Dendritic cell treated with granulocyte-macrophage colony-stimulating factor and Interleukin-4, amounts not matched to agents 40 ng/mL and 50 ng/mL, for 4 days (primary cell): ENCODE measurements around the gene ARHGAP15.

ENCODE experiments used
- H3K27ac Mint-ChIP-seq: one replicate; pipeline ENCODE4 v1.8.0; 2022; ENCODE audit warnings: mild to moderate bottlenecking, mixed read lengths
- H3K27me3 Mint-ChIP-seq: one replicate; pipeline ENCODE4 v1.8.0; 2022; ENCODE audit warnings: mild to moderate bottlenecking, mixed read lengths
- H3K36me3 Mint-ChIP-seq: one replicate; pipeline ENCODE4 v1.8.0; 2022; ENCODE audit warnings: low read depth, mixed read lengths
- H3K4me1 Mint-ChIP-seq: one replicate; pipeline ENCODE4 v1.8.0; 2022; ENCODE audit warnings: low read depth, mixed read lengths
- H3K4me3 Mint-ChIP-seq: one replicate; pipeline ENCODE4 v1.8.0; 2022; ENCODE audit warnings: mild to moderate bottlenecking, moderate library complexity, mixed read lengths
- H3K9me3 Mint-ChIP-seq: one replicate; pipeline ENCODE4 v1.8.0; 2022; ENCODE audit warnings: mixed read lengths
- intact Hi-C: fragments of 100-400 bp; cut with micrococcal nuclease; formaldehyde crosslinking; loops from one replicate; pipeline ENCODE4 v1.15.0; 2022

ARHGAP15 gene

GRCh38 chr2:143230506-143231253 is 101.5 kb downstream of the ARHGAP15 start:
- Mint-ChIP-seq H3K9me3 (peaks cover 28% of the 10 kb centered on the region), H3K36me3 (peaks cover 49% of the 10 kb centered on the region), H3K27ac (no peak overlapping the region), H3K4me3 (no peak overlapping the region), H3K27me3 (no peaks in the 10 kb centered on the region), H3K4me1 (no peaks in the 10 kb centered on the region)
- intact Hi-C loops: no loop called here

GRCh38 chr2:143231254-143231645 is 102.0 kb downstream of the ARHGAP15 start:
- intact Hi-C loops: no loop called here
- Mint-ChIP-seq H3K9me3 (peaks cover 28% of the 10 kb centered on the region), H3K27ac (no peak overlapping the region), H3K4me1 (no peaks in the 10 kb centered on the region), H3K4me3 (no peak overlapping the region), H3K36me3 (peaks cover 49% of the 10 kb centered on the region), H3K27me3 (no peaks in the 10 kb centered on the region)

- Mint-ChIP-seq H3K27ac (no peak overlapping the region), H3K9me3 (peaks cover 20% of the 10 kb centered on the region), H3K4me1 (no peaks in the 10 kb centered on the region), H3K27me3 (no peaks in the 10 kb centered on the region), H3K36me3 (peaks cover 31% of the 10 kb centered on the region), H3K4me3 (no peak overlapping the region)
- intact Hi-C loops: no loop called here
Observed at GRCh38 chr2:143237146-143237777, 108.0 kb downstream of the ARHGAP15 start.

GRCh38 chr2:143241403-143242088 is 112.3 kb downstream of the ARHGAP15 start:
- intact Hi-C loops: no loop called here
- no peaks in the 10 kb centered on the region for H3K4me1 Mint-ChIP-seq
- H3K4me3 Mint-ChIP-seq: no peak overlapping the region
- no peaks in the 10 kb centered on the region for H3K27me3 Mint-ChIP-seq
- peaks cover 8% of the 10 kb centered on the region for H3K36me3 Mint-ChIP-seq
- no peaks in the 10 kb centered on the region for H3K9me3 Mint-ChIP-seq
- H3K27ac Mint-ChIP-seq: no peak overlapping the region

- Mint-ChIP-seq H3K4me1 (no peaks in the 10 kb centered on the region), H3K27me3 (no peaks in the 10 kb centered on the region), H3K4me3 (no peak overlapping the region)
Observed at GRCh38 chr2:143246246-143246645, 117.0 kb downstream of the ARHGAP15 start.

DNA sequence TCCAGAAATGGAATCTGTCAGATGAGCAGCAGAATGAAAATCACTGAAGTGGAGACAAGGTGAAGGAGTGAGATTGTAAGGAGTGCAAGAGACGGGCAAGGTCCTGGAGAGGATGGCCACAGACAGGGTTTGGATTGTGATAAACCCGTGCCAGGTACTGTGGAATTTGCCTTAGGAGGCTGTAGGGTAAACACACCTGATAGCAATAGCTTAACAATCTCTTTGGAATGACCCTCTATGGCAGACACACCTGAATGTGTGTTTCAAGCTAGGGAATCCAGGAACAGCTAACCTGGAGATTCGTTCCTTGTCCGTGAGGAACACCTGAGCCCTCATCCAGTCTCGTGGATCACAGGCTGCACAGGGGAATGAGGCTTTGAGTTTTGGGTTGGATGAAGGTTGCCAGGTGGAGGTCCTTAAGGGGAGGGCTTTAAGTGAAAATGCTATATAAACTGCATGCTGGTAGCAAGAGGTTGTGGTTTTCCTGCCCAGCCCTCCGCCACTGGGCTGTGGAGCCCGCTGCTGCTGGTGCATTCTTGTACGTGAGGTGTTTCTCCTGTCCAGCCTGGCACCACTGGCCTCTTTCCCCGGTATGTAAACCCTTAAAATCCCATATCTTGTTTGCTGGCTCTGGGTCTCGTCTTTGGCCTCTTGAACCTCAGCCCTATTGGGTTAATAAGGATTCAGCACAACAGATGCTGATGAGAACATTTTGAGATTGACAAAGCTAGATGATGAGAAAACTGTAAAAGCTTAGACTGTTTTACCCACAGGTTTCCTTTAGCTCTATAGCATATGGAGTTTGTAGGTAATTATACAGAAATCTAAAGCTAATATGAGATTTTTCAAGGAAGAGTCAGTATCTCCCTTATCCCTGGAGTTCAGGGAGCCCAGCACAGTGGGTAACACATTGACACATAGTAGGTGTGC is 117.9 kb downstream of the ARHGAP15 start:
- intact Hi-C loops: no loop called here
- no peaks in the 10 kb centered on the region for H3K4me1 Mint-ChIP-seq
- H3K27me3 Mint-ChIP-seq: no peaks in the 10 kb centered on the region
- peaks cover 8% of the 10 kb centered on the region for H3K36me3 Mint-ChIP-seq
- no peaks in the 10 kb centered on the region for H3K9me3 Mint-ChIP-seq
- H3K27ac Mint-ChIP-seq: no peak overlapping the region
- H3K4me3 Mint-ChIP-seq: no peak overlapping the region

More at GRCh38 chr2:143246246-143246645, 117.0 kb downstream of the ARHGAP15 start:
- intact Hi-C loops: no loop called here
- H3K36me3 Mint-ChIP-seq: peaks cover 15% of the 10 kb centered on the region
- no peak overlapping the region for H3K27ac Mint-ChIP-seq
- H3K9me3 Mint-ChIP-seq: no peaks in the 10 kb centered on the region

DNA sequence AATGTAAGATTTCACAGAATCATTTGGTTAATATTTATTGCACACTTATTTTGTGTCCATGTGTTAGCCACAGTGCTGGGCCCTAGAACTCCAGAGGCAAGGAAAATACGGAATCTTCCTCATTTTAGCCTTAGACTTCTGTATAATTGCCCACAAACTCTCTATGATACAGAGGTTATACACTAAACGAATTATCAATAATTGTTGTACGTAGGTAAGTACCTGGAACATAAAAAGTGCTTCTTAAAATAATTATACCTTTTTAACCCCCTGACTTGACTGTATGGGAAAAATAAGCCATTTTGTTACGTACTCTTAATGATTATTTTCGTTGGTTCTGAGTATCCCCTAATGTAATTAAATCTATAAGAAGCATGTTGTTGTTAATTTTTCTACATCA is 119.4 kb downstream of the ARHGAP15 start:
- H3K27ac Mint-ChIP-seq: no peak overlapping the region
- H3K36me3 Mint-ChIP-seq: peaks cover 7% of the 10 kb centered on the region
- H3K27me3 Mint-ChIP-seq: no peaks in the 10 kb centered on the region
- H3K4me1 Mint-ChIP-seq: no peaks in the 10 kb centered on the region
- H3K9me3 Mint-ChIP-seq: no peaks in the 10 kb centered on the region
- H3K4me3 Mint-ChIP-seq: no peak overlapping the region
- intact Hi-C loops: no loop called here

- no peak overlapping the region for H3K4me3 Mint-ChIP-seq
- no peaks in the 10 kb centered on the region for H3K9me3 Mint-ChIP-seq
- H3K27me3 Mint-ChIP-seq: no peaks in the 10 kb centered on the region
- H3K4me1 Mint-ChIP-seq: no peaks in the 10 kb centered on the region
- H3K27ac Mint-ChIP-seq: no peak overlapping the region
- intact Hi-C loops: no loop called here
- peaks cover 7% of the 10 kb centered on the region for H3K36me3 Mint-ChIP-seq
Observed at GRCh38 chr2:143251681-143252080, 122.5 kb downstream of the ARHGAP15 start.

- no peaks in the 10 kb centered on the region for H3K9me3 Mint-ChIP-seq
- no peaks in the 10 kb centered on the region for H3K27me3 Mint-ChIP-seq
- intact Hi-C loops: no loop called here
- H3K36me3 Mint-ChIP-seq: peaks cover 7% of the 10 kb centered on the region
- no peak overlapping the region for H3K4me3 Mint-ChIP-seq
- no peaks in the 10 kb centered on the region for H3K4me1 Mint-ChIP-seq
- H3K27ac Mint-ChIP-seq: no peak overlapping the region
Observed at GRCh38 chr2:143252138-143252907, 123.1 kb downstream of the ARHGAP15 start.

DNA sequence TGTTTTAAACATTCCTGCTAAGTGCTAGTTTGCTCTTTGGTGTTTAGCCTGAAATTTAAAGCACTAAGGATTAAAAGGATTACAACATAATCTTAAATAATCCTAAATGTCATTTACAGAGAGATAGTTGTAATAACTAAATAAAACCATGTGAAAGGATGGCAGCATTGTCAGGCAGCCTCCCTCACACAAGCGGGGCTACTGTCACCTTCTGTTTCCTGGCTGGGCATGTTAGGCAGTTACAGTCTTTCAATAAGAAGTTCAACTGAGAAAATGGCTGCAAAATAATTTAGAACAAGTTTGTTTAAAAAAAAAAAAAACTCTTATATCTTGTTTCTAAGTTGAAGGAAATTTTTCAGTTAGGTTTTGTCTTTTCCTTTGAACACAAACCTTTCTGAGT is 124.9 kb downstream of the ARHGAP15 start:
- H3K4me3 Mint-ChIP-seq: no peak overlapping the region
- peaks cover 7% of the 10 kb centered on the region for H3K36me3 Mint-ChIP-seq
- no peaks in the 10 kb centered on the region for H3K9me3 Mint-ChIP-seq
- intact Hi-C loops: no loop called here
- H3K4me1 Mint-ChIP-seq: peaks cover 6% of the 10 kb centered on the region
- H3K27ac Mint-ChIP-seq: no peak overlapping the region
- H3K27me3 Mint-ChIP-seq: no peaks in the 10 kb centered on the region

- Mint-ChIP-seq H3K36me3 (peaks cover 7% of the 10 kb centered on the region), H3K4me3 (no peak overlapping the region), H3K4me1 (peaks cover 11% of the 10 kb centered on the region)
Observed at GRCh38 chr2:143255086-143255485, 125.9 kb downstream of the ARHGAP15 start.

DNA sequence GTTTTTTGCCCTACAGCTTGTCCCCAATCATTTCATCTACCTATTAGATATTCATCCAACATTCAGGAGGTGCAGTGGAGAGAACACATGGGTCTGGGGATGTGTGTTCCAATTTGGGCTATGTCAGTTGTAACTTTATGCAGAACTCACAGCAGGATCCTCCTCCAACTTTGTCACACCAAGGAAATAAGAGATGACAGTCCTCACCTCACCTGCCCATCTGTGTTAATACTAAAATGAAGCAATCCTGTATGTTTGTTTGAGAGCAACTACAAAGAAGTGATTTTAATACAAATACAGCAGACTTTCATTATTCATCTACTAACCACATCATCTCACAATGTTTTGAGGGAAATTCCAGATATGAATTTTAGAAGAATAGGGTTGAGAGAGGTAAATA is 126.7 kb downstream of the ARHGAP15 start:
- H3K9me3 Mint-ChIP-seq: no peaks in the 10 kb centered on the region
- intact Hi-C loops: loop anchor here (2.0 to 5.0 kb wide), 3 partner anchors 34 to 219 kb away; no protein-coding TSS in a partner anchor
- no peak overlapping the region for H3K4me3 Mint-ChIP-seq
- H3K27ac Mint-ChIP-seq: no peak overlapping the region
- H3K36me3 Mint-ChIP-seq: peaks cover under 1% of the 10 kb centered on the region
- H3K4me1 Mint-ChIP-seq: peaks cover 11% of the 10 kb centered on the region
- no peaks in the 10 kb centered on the region for H3K27me3 Mint-ChIP-seq

More at GRCh38 chr2:143255086-143255485, 125.9 kb downstream of the ARHGAP15 start:
- intact Hi-C loops: loop anchor here (5.0 kb wide), 2 partner anchors 33 to 93 kb away; no protein-coding TSS in a partner anchor
- Mint-ChIP-seq H3K27me3 (no peaks in the 10 kb centered on the region), H3K9me3 (no peaks in the 10 kb centered on the region), H3K27ac (no peak overlapping the region)
